SKM-1 (cell line): ENCODE data around the gene NALF2.

ENCODE experiments used
- DNase-seq: peaks from one replicate; lab custom pipeline; 2025; ENCODE audit not compliant: unreplicated experiment; lab: John Stamatoyannopoulos, UW

The NALF2 gene

GRCh38 chrX:69503782-69504625 lies at the start of gene NALF2:
Gene NALF2, plus strand, starts transcription at chrX:69504326. Its CDS starts 957 bp downstream, at chrX:69505283.
- no peak for DNase-seq

GRCh38 chrX:69457756-69458155 lies 46.4 kb upstream of the NALF2 start:
- no peak for DNase-seq

- DNase-seq: no peak
These were observed 37.6 kb upstream of the NALF2 start for GRCh38 chrX:69466546-69466945.

GRCh38 chrX:69469975-69470374 lies 34.2 kb upstream of the NALF2 start:
- DNase-seq: no peak

- DNase-seq: no peak
These were observed 14.5 kb upstream of the NALF2 start for GRCh38 chrX:69489625-69490024.

GRCh38 chrX:69493193-69493592 lies 10.9 kb upstream of the NALF2 start:
- DNase-seq: no peak

GRCh38 chrX:69493766-69494165 lies 10.4 kb upstream of the NALF2 start:
- no peak for DNase-seq

- DNase-seq: no peak
These were observed 7.9 kb upstream of the NALF2 start for GRCh38 chrX:69496183-69496582.

GRCh38 chrX:69501429-69501828 lies 2.7 kb upstream of the NALF2 start:
- DNase-seq: no peak

GRCh38 chrX:69503228-69503781 lies 821 bp upstream of the NALF2 start:
- no peak for DNase-seq

- no peak for DNase-seq
These were observed 793 bp downstream of the NALF2 start for GRCh38 chrX:69504626-69505612.

- DNase-seq: no peak
These were observed 1.9 kb downstream of the NALF2 start for GRCh38 chrX:69505772-69506616.

- DNase-seq: no peak
These were observed 2.7 kb downstream of the NALF2 start for GRCh38 chrX:69506617-69507499.

- no peak for DNase-seq
These were observed 3.3 kb downstream of the NALF2 start for GRCh38 chrX:69507500-69507789.

- DNase-seq: no peak
These were observed 4.5 kb downstream of the NALF2 start for GRCh38 chrX:69508610-69509009.

GRCh38 chrX:69510137-69510715 lies 6.1 kb downstream of the NALF2 start:
- no peak for DNase-seq

GRCh38 chrX:69510914-69511513 lies 6.9 kb downstream of the NALF2 start:
- DNase-seq: no peak

- no peak for DNase-seq
These were observed 17.9 kb downstream of the NALF2 start for GRCh38 chrX:69522052-69522451.

GRCh38 chrX:69523314-69523713 lies 19.2 kb downstream of the NALF2 start:
- DNase-seq: no peak
